WTC11 (cell line): Measurements from ENCODE around the gene CES5A. TPM values are rescaled to one million over a fixed set of nuclear protein-coding genes. Genes with fewer than 3 reads are reported as not detected.

Experiments used
- ATAC-seq: fragments of 200-7000 bp; cut with Tn5 transposase; 2 replicates; pipeline ENCODE4 v1.10.0; 2021; ENCODE audit warnings: mild to moderate bottlenecking, moderate library complexity
- CTCF ChIA-PET: fragments of 300-600 bp; sonication (Branson Sonifier 250); formaldehyde crosslinking; loops from one replicate; lab custom pipeline; 2021; ENCODE audit warnings: antibody characterized with exemption; lab: Charles Lee
- POLR2A ChIA-PET: fragments of 350-600 bp; sonication (Branson Sonifier 250); formaldehyde crosslinking; loops from one replicate; lab custom pipeline; 2021; ENCODE audit warnings: antibody characterized with exemption; lab: Charles Lee
- DNase-seq: peaks from one replicate; pipeline ENCODE4 v3.0.0; 2021; ENCODE audit warnings: low spot score
- H3K27ac Mint-ChIP-seq: 2 replicates; pipeline ENCODE4 v1.8.0; 2021; ENCODE audit warnings: mixed read lengths
- H3K27me3 Mint-ChIP-seq: 2 replicates; pipeline ENCODE4 v1.8.0; 2021; ENCODE audit warnings: low read depth, mild to moderate bottlenecking, moderate library complexity, mixed read lengths
- H3K36me3 Mint-ChIP-seq: 2 replicates; pipeline ENCODE4 v1.8.0; 2021; ENCODE audit warnings: mixed read lengths
- H3K4me1 Mint-ChIP-seq: 2 replicates; pipeline ENCODE4 v1.8.0; 2022; ENCODE audit warnings: mixed read lengths
- H3K4me3 Mint-ChIP-seq: 2 replicates; pipeline ENCODE4 v1.8.0; 2021; ENCODE audit warnings: mild to moderate bottlenecking, moderate library complexity, mixed read lengths
- H3K9me3 Mint-ChIP-seq: 2 replicates; pipeline ENCODE4 v1.8.0; 2021; ENCODE audit warnings: mixed read lengths
- CREM ChIP-seq: sonication (generic); formaldehyde crosslinking; IDR thresholded peaks from 2 replicates; pipeline ENCODE4 v1.8.1; 2022; ENCODE audit warnings: mild to moderate bottlenecking, missing genetic modification reagents, moderate library complexity
- CTCF ChIP-seq: fragments of 200-600 bp; IDR thresholded peaks from 2 replicates; pipeline ENCODE4 v1.8.0; 2022; ENCODE audit warnings: antibody characterized with exemption
- EMX1 ChIP-seq: fragments of 250-450 bp; sonication (Bioruptor Pico); IDR thresholded peaks from 2 replicates; pipeline ENCODE4 v1.8.0; 2021; ENCODE audit warnings: mild to moderate bottlenecking
- ETV6 ChIP-seq: sonication (generic); formaldehyde crosslinking; IDR thresholded peaks from 2 replicates; pipeline ENCODE4 v1.8.1; 2022; ENCODE audit warnings: mild to moderate bottlenecking, missing genetic modification reagents
- GABPB1 ChIP-seq: sonication (generic); formaldehyde crosslinking; IDR thresholded peaks from 2 replicates; pipeline ENCODE4 v1.8.1; 2023; ENCODE audit warnings: mild to moderate bottlenecking, missing genetic modification reagents
- HMGXB4 ChIP-seq: sonication (generic); formaldehyde crosslinking; IDR thresholded peaks from 2 replicates; pipeline ENCODE4 v1.8.1; 2023; ENCODE audit warnings: mild to moderate bottlenecking, moderate library complexity, missing genetic modification reagents
- IRF2 ChIP-seq: sonication (generic); formaldehyde crosslinking; IDR thresholded peaks from 2 replicates; pipeline ENCODE4 v1.8.0; 2022; ENCODE audit warnings: low read depth, missing genetic modification reagents, borderline replicate concordance
- KAT7 ChIP-seq: sonication (generic); formaldehyde crosslinking; IDR thresholded peaks from 2 replicates; pipeline ENCODE4 v1.8.1; 2023; ENCODE audit warnings: missing genetic modification reagents, mild to moderate bottlenecking, borderline replicate concordance
- NFE2L1 ChIP-seq: sonication (generic); formaldehyde crosslinking; IDR thresholded peaks from 2 replicates; pipeline ENCODE4 v1.8.1; 2023; ENCODE audit warnings: missing genetic modification reagents
- NR2C2 ChIP-seq: sonication (generic); formaldehyde crosslinking; IDR thresholded peaks from 2 replicates; pipeline ENCODE4 v1.8.0; 2022; ENCODE audit warnings: mild to moderate bottlenecking, missing genetic modification reagents
- SOX15 ChIP-seq: fragments of 250-450 bp; sonication (Bioruptor Pico); IDR thresholded peaks from 2 replicates; pipeline ENCODE4 v1.9.0; 2021; ENCODE audit warnings: mild to moderate bottlenecking
- TCF7 ChIP-seq: sonication (generic); formaldehyde crosslinking; IDR thresholded peaks from 2 replicates; pipeline ENCODE4 v1.8.0; 2022; ENCODE audit warnings: mild to moderate bottlenecking, low read depth, missing genetic modification reagents, moderate library complexity
- TP53 ChIP-seq: sonication (generic); formaldehyde crosslinking; IDR thresholded peaks from 2 replicates; pipeline ENCODE4 v1.8.1; 2023; ENCODE audit warnings: mild to moderate bottlenecking, missing genetic modification reagents
- USF1 ChIP-seq: sonication (generic); formaldehyde crosslinking; IDR thresholded peaks from 2 replicates; pipeline ENCODE4 v1.8.0; 2022; ENCODE audit warnings: mild to moderate bottlenecking, missing genetic modification reagents
- ZBTB21 ChIP-seq: sonication (generic); formaldehyde crosslinking; IDR thresholded peaks from 2 replicates; pipeline ENCODE4 v1.8.1; 2023; ENCODE audit warnings: mild to moderate bottlenecking, missing genetic modification reagents, borderline replicate concordance
- ZNF219 ChIP-seq: sonication (generic); formaldehyde crosslinking; IDR thresholded peaks from 2 replicates; pipeline ENCODE4 v1.8.0; 2023; ENCODE audit warnings: missing genetic modification reagents, mild to moderate bottlenecking, borderline replicate concordance
- ZNF317 ChIP-seq: sonication (generic); formaldehyde crosslinking; IDR thresholded peaks from 2 replicates; pipeline ENCODE4 v1.8.1; 2023; ENCODE audit warnings: low read depth, mild to moderate bottlenecking, moderate library complexity, missing genetic modification reagents, borderline replicate concordance
- ZNF512 ChIP-seq: sonication (generic); formaldehyde crosslinking; IDR thresholded peaks from 2 replicates; pipeline ENCODE4 v1.8.1; 2022; ENCODE audit warnings: missing genetic modification reagents, borderline replicate concordance
- total RNA-seq: library from RNA; stranded (reverse); gene quantifications from 3 replicates; pipeline ENCODE4 v1.2.3, GENCODE V29; 2021
- TF ChIP-seq, protein P1 (sequence below): sonication (generic); formaldehyde crosslinking; IDR thresholded peaks from 2 replicates; pipeline ENCODE4 v1.8.0; 2023; ENCODE audit warnings: missing genetic modification reagents

The CES5A gene
- total RNA-seq, 1 experiment from 2014 or later: not detected

GRCh38 chr16:55846598-55847346 is 28.4 kb downstream of the CES5A start:
- peaks cover 7% of the 10 kb centered on the region; the same call in 1 of the 2 replicates for H3K4me1 Mint-ChIP-seq
- TF ChIP-seq ZNF512: no peak
- peak; percentile 67 for TF ChIP-seq GABPB1 (CRISPR knock-in tag)
- TF ChIP-seq, all 79 proteins: peak for 1
- Mint-ChIP-seq H3K9me3 (no peaks in the 10 kb centered on the region), H3K36me3 (no peaks in the 10 kb centered on the region), H3K27ac (no peak overlapping the region), H3K4me3 (no peak overlapping the region), H3K27me3 (no peaks in the 10 kb centered on the region)
- DNase-seq (no peak), ATAC-seq (no peak)
- ChIA-PET POLR2A (no interaction called here), CTCF (interaction anchor here (1.8 kb wide), 1 partner anchor 382 kb away, joined by 9 read pairs; no protein-coding TSS in a partner anchor)

- TF ChIP-seq NR2C2 (CRISPR knock-in tag) (no peak), EMX1 (CRISPR knock-in tag) (no peak), HMGXB4 (CRISPR knock-in tag) (no peak), IRF2 (CRISPR knock-in tag) (no peak), ZNF219 (CRISPR knock-in tag) (no peak)
- TF ChIP-seq, protein P1, sequence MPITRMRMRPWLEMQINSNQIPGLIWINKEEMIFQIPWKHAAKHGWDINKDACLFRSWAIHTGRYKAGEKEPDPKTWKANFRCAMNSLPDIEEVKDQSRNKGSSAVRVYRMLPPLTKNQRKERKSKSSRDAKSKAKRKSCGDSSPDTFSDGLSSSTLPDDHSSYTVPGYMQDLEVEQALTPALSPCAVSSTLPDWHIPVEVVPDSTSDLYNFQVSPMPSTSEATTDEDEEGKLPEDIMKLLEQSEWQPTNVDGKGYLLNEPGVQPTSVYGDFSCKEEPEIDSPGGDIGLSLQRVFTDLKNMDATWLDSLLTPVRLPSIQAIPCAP (CRISPR knock-in tag): no peak
- Mint-ChIP-seq H3K4me1 (peaks cover 7% of the 10 kb centered on the region; the same call in 1 of the 2 replicates), H3K27ac (no peak overlapping the region), H3K4me3 (no peak overlapping the region), H3K9me3 (no peaks in the 10 kb centered on the region), H3K27me3 (no peaks in the 10 kb centered on the region), H3K36me3 (no peaks in the 10 kb centered on the region)
- no peak for ATAC-seq
- ChIA-PET CTCF (no interaction called here), POLR2A (no interaction called here)
- no peak for DNase-seq
Observed at GRCh38 chr16:55843105-55843395, 32.1 kb downstream of the CES5A start.

GRCh38 chr16:55842369-55843104 is 32.6 kb downstream of the CES5A start:
- Mint-ChIP-seq H3K27ac (no peak overlapping the region), H3K4me1 (peaks cover 7% of the 10 kb centered on the region; the same call in 1 of the 2 replicates), H3K27me3 (no peaks in the 10 kb centered on the region), H3K9me3 (no peaks in the 10 kb centered on the region), H3K4me3 (no peak overlapping the region), H3K36me3 (no peaks in the 10 kb centered on the region)
- ATAC-seq (peak; percentile 75), DNase-seq (no peak)
- ChIA-PET POLR2A (no interaction called here), CTCF (interaction anchor here (0.6 to 1.8 kb wide), 6 partner anchors 129 to 378 kb away, joined by 3 to 21 read pairs (median 6); no protein-coding TSS in a partner anchor)
- TF ChIP-seq ZNF317 (CRISPR knock-in tag) (no peak), CTCF (peak; percentile 63)

DNA sequence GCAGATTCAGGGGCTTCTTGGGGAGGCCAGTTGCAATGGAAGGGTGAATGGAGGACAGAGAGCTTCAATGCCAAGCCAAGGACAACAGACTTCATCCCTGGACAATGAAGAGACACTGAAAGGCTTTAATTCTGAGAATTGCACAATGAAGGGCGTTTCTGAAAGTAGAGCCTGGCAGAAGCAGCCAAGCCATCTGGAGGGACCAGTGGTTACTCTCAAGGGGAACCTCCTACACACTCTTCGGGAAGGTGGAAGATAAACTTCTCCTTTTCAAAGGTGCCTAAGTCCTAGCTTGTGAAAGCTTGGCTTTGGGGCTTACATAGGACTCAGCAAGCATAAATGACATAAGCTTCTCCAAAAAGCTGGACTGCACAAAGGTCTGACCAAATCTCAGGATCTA is 36.1 kb downstream of the CES5A start:
- no peak overlapping the region for H3K4me3 Mint-ChIP-seq
- no peaks in the 10 kb centered on the region for H3K36me3 Mint-ChIP-seq
- CTCF ChIA-PET: interaction anchor here (1.0 to 1.5 kb wide), 2 partner anchors 126 to 375 kb away, joined by 5 to 8 read pairs; no protein-coding TSS in a partner anchor
- H3K27me3 Mint-ChIP-seq: no peaks in the 10 kb centered on the region
- no peak for ATAC-seq
- DNase-seq: no peak
- H3K4me1 Mint-ChIP-seq: peaks cover 7% of the 10 kb centered on the region; the same call in 1 of the 2 replicates
- no peaks in the 10 kb centered on the region for H3K9me3 Mint-ChIP-seq
- POLR2A ChIA-PET: no interaction called here
- no peak overlapping the region for H3K27ac Mint-ChIP-seq
- TF ChIP-seq ETV6 (no peak), USF1 (CRISPR knock-in tag) (no peak), CREM (no peak), TP53 (CRISPR knock-in tag) (no peak), KAT7 (CRISPR knock-in tag) (no peak), ZNF512 (no peak), TCF7 (no peak), ZBTB21 (no peak), SOX15 (no peak), NFE2L1 (no peak)
